IMR-90 (cell line): Measurements from ENCODE around the gene C1QTNF8. TPM values are rescaled to one million over a fixed set of nuclear protein-coding genes. Genes with fewer than 3 reads are reported as not detected.

Experiments
- ATAC-seq: fragments of 200-7000 bp; cut with Tn5 transposase; 2 replicates; pipeline ENCODE4 v1.9.1; 2020; ENCODE audit warnings: low read depth, mild to moderate bottlenecking, moderate library complexity
- BruUV-seq: library from RNA; stranded (reverse); fragments of 400-500 nt; replicated peaks from 2 replicates; lab custom pipeline; 2021; lab: Mats Ljungman, UMichigan
- CTCF ChIA-PET: fragments of 300-600 bp; formaldehyde crosslinking; extraction: SDS; loops from one replicate; lab custom pipeline; 2021; ENCODE audit warnings: antibody characterized with exemption; lab: Yijun Ruan, JAX
- POLR2A ChIA-PET: fragments of 300-600 bp; sonication (Branson Sonifier 250); formaldehyde crosslinking; loops from one replicate; lab custom pipeline; 2022; ENCODE audit warnings: antibody characterized with exemption; ENCODE audit not compliant: unreplicated experiment; lab: Charles Lee
- DNase-seq: peaks from one replicate; pipeline ENCODE4 v3.0.0; 2013
- H2AFZ ChIP-seq: replicated peaks from 2 replicates; pipeline ENCODE3; 2013; ENCODE audit warnings: low read length, mild to moderate bottlenecking; ENCODE audit not compliant: poor library complexity
- H2AK5ac ChIP-seq: 2 replicates; pipeline ENCODE4 v1.6.1; 2013; ENCODE audit warnings: low read depth, low read length, inconsistent platforms
- H2AK9ac ChIP-seq: replicated peaks from 2 replicates; pipeline ENCODE3; 2013; ENCODE audit warnings: mild to moderate bottlenecking, low read depth, low read length, moderate library complexity; ENCODE audit not compliant: poor library complexity
- H2BK120ac ChIP-seq: 2 replicates; pipeline ENCODE4 v1.6.1; 2013; ENCODE audit warnings: low read depth, low read length, inconsistent platforms
- H2BK15ac ChIP-seq: 3 replicates; pipeline ENCODE4 v1.6.1; 2013; ENCODE audit warnings: low read depth, low read length, inconsistent platforms
- H2BK20ac ChIP-seq: 2 replicates; pipeline ENCODE4 v1.6.1; 2013; ENCODE audit warnings: low read depth, mild to moderate bottlenecking, inconsistent platforms, low read length, moderate library complexity
- H2BK5ac ChIP-seq: 2 replicates; pipeline ENCODE4 v1.6.1; 2013; ENCODE audit warnings: mild to moderate bottlenecking, low read depth, low read length, inconsistent platforms; ENCODE audit not compliant: poor library complexity, severe bottlenecking
- H3K14ac ChIP-seq: replicated peaks from 2 replicates; pipeline ENCODE4 v1.6.1; 2013; ENCODE audit warnings: low read depth, low read length, inconsistent platforms
- H3K18ac ChIP-seq: 2 replicates; pipeline ENCODE4 v1.6.1; 2013; ENCODE audit warnings: low read depth, low read length, control low read depth
- H3K23ac ChIP-seq: 2 replicates; pipeline ENCODE4 v1.6.1; 2013; ENCODE audit warnings: low read depth, low read length, inconsistent platforms
- H3K27ac ChIP-seq: 2 replicates; pipeline ENCODE4 v1.5.1; 2013; ENCODE audit warnings: mild to moderate bottlenecking, control low read depth, low read length; ENCODE audit not compliant: insufficient read depth
- H3K27me3 ChIP-seq: 2 replicates; pipeline ENCODE4 v1.6.1; 2013; ENCODE audit warnings: low read length; ENCODE audit not compliant: control insufficient read depth, insufficient read depth
- H3K36me3 ChIP-seq: 2 replicates; pipeline ENCODE4 v1.6.1; 2013; ENCODE audit warnings: low read length, mixed read lengths; ENCODE audit not compliant: control insufficient read depth, insufficient read depth
- H3K4ac ChIP-seq: 2 replicates; pipeline ENCODE4 v1.6.1; 2013; ENCODE audit warnings: low read depth, low read length, inconsistent platforms
- H3K4me1 ChIP-seq: 2 replicates; pipeline ENCODE4 v1.6.1; 2013; ENCODE audit warnings: low read length, mixed read lengths; ENCODE audit not compliant: control insufficient read depth, insufficient read depth
- H3K4me2 ChIP-seq: 2 replicates; pipeline ENCODE4 v1.6.1; 2013; ENCODE audit warnings: low read depth, mild to moderate bottlenecking, control low read depth, low read length, moderate library complexity
- H3K4me3 ChIP-seq: 2 replicates; pipeline ENCODE4 v1.5.1; 2013; ENCODE audit warnings: low read depth, mild to moderate bottlenecking, control low read depth, low read length, moderate library complexity; ENCODE audit not compliant: insufficient read depth
- H3K56ac ChIP-seq: 2 replicates; pipeline ENCODE4 v1.6.1; 2013; ENCODE audit warnings: low read length, inconsistent platforms; ENCODE audit not compliant: insufficient read depth; ENCODE audit errors: extremely low read depth
- H3K79me1 ChIP-seq, 2 experiments: 2 replicates each; pipeline ENCODE4 v1.6.1; 2013; ENCODE audit warnings: low read length in 2 of 2, inconsistent platforms in 1 of 2, low read depth in 1 of 2
- H3K9ac ChIP-seq: 2 replicates; pipeline ENCODE4 v1.6.1; 2013; ENCODE audit warnings: low read depth, low read length, control low read depth
- H3K9me1 ChIP-seq: 2 replicates; pipeline ENCODE4 v1.6.1; 2013; ENCODE audit warnings: low read length, inconsistent platforms; ENCODE audit not compliant: insufficient read depth
- H3K9me3 ChIP-seq: 2 replicates; pipeline ENCODE4 v1.6.1; 2013; ENCODE audit warnings: low read length; ENCODE audit not compliant: control insufficient read depth, insufficient read depth
- H4K20me1 ChIP-seq: 2 replicates; pipeline ENCODE4 v1.6.1; 2013; ENCODE audit warnings: low read length, inconsistent platforms; ENCODE audit not compliant: insufficient read depth
- H4K5ac ChIP-seq: 2 replicates; pipeline ENCODE4 v1.6.1; 2013; ENCODE audit warnings: mild to moderate bottlenecking, low read depth, low read length, control low read depth
- H4K8ac ChIP-seq, 2 experiments: 2 replicates each; pipeline ENCODE4 v1.6.1; 2013; ENCODE audit warnings: low read depth in 2 of 2, low read length in 2 of 2, control low read depth in 1 of 2, inconsistent platforms in 1 of 2
- H4K91ac ChIP-seq: 2 replicates; pipeline ENCODE4 v1.6.1; 2013; ENCODE audit warnings: low read depth, low read length, inconsistent platforms; ENCODE audit not compliant: insufficient read depth
- CEBPB ChIP-seq: IDR thresholded peaks from 2 replicates; pipeline ENCODE4 v1.6.1; 2012; ENCODE audit warnings: low read depth, low read length, improper control_type of control experiment
- FOS ChIP-seq: fragments of 150-350 bp; IDR thresholded peaks from 2 replicates; pipeline ENCODE4 v1.6.1; 2016; ENCODE audit warnings: low read depth, low read length
- RCOR1 ChIP-seq: IDR thresholded peaks from 2 replicates; pipeline ENCODE4 v1.6.1; 2012; ENCODE audit warnings: mild to moderate bottlenecking, low read length, improper control_type of control experiment; ENCODE audit not compliant: insufficient replicate concordance
- RFX5 ChIP-seq: IDR thresholded peaks from 2 replicates; pipeline ENCODE4 v1.8.0; 2012; ENCODE audit warnings: low read depth, mild to moderate bottlenecking, low read length, moderate library complexity
- SMC3 ChIP-seq: fragments of 150-350 bp; IDR thresholded peaks from 2 replicates; pipeline ENCODE4 v1.6.1; 2016; ENCODE audit warnings: low read depth, mild to moderate bottlenecking, antibody characterized with exemption, low read length, moderate library complexity
- WGBS, 2 experiments: methylation state at CpG; one replicate each; pipeline versions ENCODE4 v1.1.5 to v1.1.7; 2013; ENCODE audit warnings: missing lambda C conversion rate in 2 of 2; ENCODE audit not compliant: insufficient read length in 1 of 2; ENCODE audit errors: extremely low coverage in 2 of 2; 5-methylcytosine and 5-hydroxymethylcytosine counted together
- dilution Hi-C: fragments of 300-500 bp; cut with HindIII; formaldehyde crosslinking; loops from one replicate; pipeline ENCODE4 v1.14.3; 2018; ENCODE audit warnings: low sequenced_read_pairs; ENCODE audit not compliant: unreplicated experiment
- in situ Hi-C: fragments of 300-500 bp; cut with MboI; formaldehyde crosslinking; loops from 3 replicates; pipeline ENCODE4 v1.14.3; 2019; ENCODE audit warnings: low sequenced_read_pairs, inconsistent platforms, mixed read lengths
- intact Hi-C: fragments of 100-400 bp; cut with micrococcal nuclease; formaldehyde crosslinking; loops from 2 replicates; pipeline ENCODE4 v1.10.0; 2022
- polyA plus RNA-seq, 3 experiments: library from polyadenylated mRNA; depleted of rRNA; stranded (reverse); fragments of >200 nt; gene quantifications; 2 replicates each; pipeline ENCODE4 v1.2.3, GENCODE V29; 2012; ENCODE audit warnings: low replicate concordance in 1 of 3
- total RNA-seq: library from RNA; depleted of rRNA; stranded (reverse); fragments of >200 nt; gene quantifications from 2 replicates; pipeline ENCODE4 v1.2.3, GENCODE V29; 2012

The C1QTNF8 gene
- total and polyA plus RNA-seq, 2 of the 4 experiments (the other 2 are of a cell fraction), result not detected

DNA sequence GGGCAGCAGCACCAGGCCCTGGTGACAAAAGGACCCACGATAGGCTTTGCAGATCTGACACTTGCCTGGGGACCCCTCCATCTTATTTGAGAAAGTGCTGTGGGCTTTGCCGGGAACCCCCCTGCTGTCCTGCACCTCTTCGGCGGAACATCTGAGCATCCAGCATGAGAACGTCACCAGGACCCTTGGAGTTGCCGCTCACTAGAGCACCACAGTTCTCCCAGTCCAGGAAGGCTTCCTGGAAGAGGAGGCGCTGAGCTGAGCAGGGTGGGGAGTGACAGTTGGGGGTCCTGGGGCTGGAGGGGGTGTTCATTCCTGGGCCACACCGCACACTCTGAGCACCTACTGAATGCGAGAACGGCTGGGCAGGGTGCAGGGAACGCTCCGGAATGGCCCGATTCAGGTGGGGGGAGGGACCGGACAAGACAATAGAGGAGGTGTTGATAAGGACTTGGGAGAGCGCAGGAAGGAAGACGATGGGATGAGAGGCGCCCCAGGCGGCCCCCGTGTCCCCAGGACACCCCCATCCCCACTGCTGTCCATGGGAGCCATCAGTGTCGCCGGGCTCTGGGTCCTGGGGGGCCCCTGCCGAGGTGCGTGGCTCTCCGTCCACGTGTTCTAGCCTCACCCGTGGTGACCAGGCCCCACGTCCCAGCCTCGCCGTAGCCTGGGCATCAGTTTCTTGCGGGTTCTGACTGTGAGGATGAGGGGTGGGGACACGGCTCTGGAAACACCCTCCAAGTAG lies 32.1 kb upstream of the C1QTNF8 start:
- H2AK5ac ChIP-seq, result no peak overlapping the region
- dilution Hi-C loops, result no loop called here
- H4K91ac ChIP-seq, result no peak overlapping the region
- peaks cover 2% of the 10 kb centered on the region; the same call in 1 of the 2 replicates for H3K4me1 ChIP-seq
- no peak overlapping the region for H3K23ac ChIP-seq
- in situ Hi-C loops, result no loop called here
- no peak overlapping the region for H3K9ac ChIP-seq
- H3K4me3 ChIP-seq, result no peak overlapping the region
- H3K4ac ChIP-seq, result no peak overlapping the region
- H3K27ac ChIP-seq, result no peak overlapping the region
- intact Hi-C loops, result no loop called here
- H2AK9ac ChIP-seq, result no peak overlapping the region
- H4K8ac ChIP-seq, result no peak overlapping the region
- H3K9me3 ChIP-seq, result no peaks in the 10 kb centered on the region
- no peak overlapping the region for H3K14ac ChIP-seq
- no peak overlapping the region for H3K18ac ChIP-seq
- POLR2A ChIA-PET, result no interaction called here
- no peak overlapping the region for H2BK15ac ChIP-seq
- H3K36me3 ChIP-seq, result no peaks in the 10 kb centered on the region
- H3K27me3 ChIP-seq, result peaks cover 3% of the 10 kb centered on the region; the same call in 1 of the 2 replicates
- no peaks in the 10 kb centered on the region for H3K9me1 ChIP-seq
- no peak overlapping the region for H3K4me2 ChIP-seq
- H2BK120ac ChIP-seq, result no peak overlapping the region
- H4K5ac ChIP-seq, result no peak overlapping the region
- no peak overlapping the region for H2AFZ ChIP-seq
- H3K56ac ChIP-seq, result no peak overlapping the region
- no peak for ATAC-seq
- no TSS peak for BruUV-seq
- H2BK5ac ChIP-seq, result no peak overlapping the region
- TF ChIP-seq RFX5 (no peak), CEBPB (no peak), SMC3 (no peak), RCOR1 (no peak), FOS (no peak)
- no peak for DNase-seq
- CTCF ChIA-PET, result no interaction called here
- no peaks in the 10 kb centered on the region for H3K79me1 ChIP-seq
- 81% methylated on average over 12 of the region's 31 CpGs; no CpG with 5 or more reads in 1 of the 2 experiments for WGBS, 2 experiments
- no peak overlapping the region for H2BK20ac ChIP-seq
- no peaks in the 10 kb centered on the region for H4K20me1 ChIP-seq
